ENCODE results near the gene GSG1L.

GSG1L gene

GRCh38 chr16:27756206-27756970 lies 307.1 kb downstream of the GSG1L start:
- DNase-seq (ENCODE audit: extremely low read depth, insufficient read length): no peak
- Histone ChIP-seq H3K27me3 (replicated peaks; ENCODE audit: control insufficient read depth, insufficient read depth, low read length) (no peaks in the 10 kb centered on the region), H3K36me3 (ENCODE audit: control insufficient read depth, insufficient read depth, low read length) (no peaks in the 10 kb centered on the region), H3K4me3 (replicated peaks; ENCODE audit: low read depth, low read length) (no peak overlapping the region)
- TF ChIP-seq CTCF (IDR thresholded peaks at IDR 0.05; ENCODE audit: insufficient read depth, low read length, poor library complexity, severe bottlenecking): no peak

GRCh38 chr16:27754788-27755690 lies 308.5 kb downstream of the GSG1L start:
- H3K27me3 ChIP-seq (replicated peaks; ENCODE audit: control insufficient read depth, insufficient read depth, low read length): no peaks in the 10 kb centered on the region
- no peak for DNase-seq (ENCODE audit: extremely low read depth, insufficient read length)
- no peaks in the 10 kb centered on the region for H3K36me3 ChIP-seq (ENCODE audit: control insufficient read depth, insufficient read depth, low read length)
- TF ChIP-seq CTCF (IDR thresholded peaks at IDR 0.05; ENCODE audit: insufficient read depth, low read length, poor library complexity, severe bottlenecking): no peak
- H3K4me3 ChIP-seq (replicated peaks; ENCODE audit: low read depth, low read length): no peak overlapping the region

DNA sequence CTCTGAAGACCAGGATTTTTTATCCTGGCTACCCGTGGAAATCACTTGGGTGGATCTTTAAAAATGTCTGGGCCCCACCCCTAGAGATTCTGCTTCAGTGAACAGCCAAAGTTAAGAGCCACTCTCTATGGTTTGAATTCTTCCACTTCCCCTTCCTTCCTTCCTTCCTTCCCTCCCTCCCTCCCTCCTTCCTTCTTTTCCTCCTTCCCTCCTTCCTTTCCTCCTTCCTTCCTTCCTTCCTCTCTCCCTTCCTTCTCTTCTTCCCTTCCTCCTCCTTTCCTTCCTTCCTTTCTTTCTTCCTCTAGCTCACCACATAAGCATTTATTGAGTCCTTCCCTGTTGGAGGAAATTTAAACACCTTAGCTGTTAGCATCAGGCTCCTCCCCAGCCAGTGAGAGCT lies 310.0 kb downstream of the GSG1L start:
- DNase-seq (ENCODE audit: extremely low read depth, insufficient read length): no peak
- H3K4me3 ChIP-seq (replicated peaks; ENCODE audit: low read depth, low read length): no peak overlapping the region
- TF ChIP-seq CTCF (IDR thresholded peaks at IDR 0.05; ENCODE audit: insufficient read depth, low read length, poor library complexity, severe bottlenecking): no peak
- no peaks in the 10 kb centered on the region for H3K36me3 ChIP-seq (ENCODE audit: control insufficient read depth, insufficient read depth, low read length)
- H3K27me3 ChIP-seq (replicated peaks; ENCODE audit: control insufficient read depth, insufficient read depth, low read length): no peaks in the 10 kb centered on the region

DNA sequence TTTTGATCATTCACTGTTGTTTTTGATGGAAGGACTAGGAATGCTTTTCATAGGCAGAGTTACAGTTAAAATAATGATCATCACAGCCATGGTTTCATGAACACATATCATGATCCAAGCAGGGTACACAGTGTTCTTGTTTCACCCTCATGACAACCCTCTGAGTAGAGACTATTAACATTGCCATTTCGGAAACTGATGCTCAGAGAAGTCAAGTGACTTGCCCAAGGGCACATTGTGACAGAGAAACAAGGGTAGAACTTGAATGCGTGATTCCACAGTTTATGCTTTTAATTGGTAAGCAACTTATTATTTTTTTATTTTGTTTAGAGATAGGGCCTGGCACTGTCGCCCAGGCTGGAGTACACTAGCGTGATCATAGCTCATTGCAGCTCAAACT lies 311.3 kb downstream of the GSG1L start:
- no peak for TF ChIP-seq CTCF (IDR thresholded peaks at IDR 0.05; ENCODE audit: insufficient read depth, low read length, poor library complexity, severe bottlenecking)
- DNase-seq (ENCODE audit: extremely low read depth, insufficient read length): no peak
- H3K27me3 ChIP-seq (replicated peaks; ENCODE audit: control insufficient read depth, insufficient read depth, low read length): no peaks in the 10 kb centered on the region
- no peak overlapping the region for H3K4me3 ChIP-seq (replicated peaks; ENCODE audit: low read depth, low read length)
- H3K36me3 ChIP-seq (ENCODE audit: control insufficient read depth, insufficient read depth, low read length): no peaks in the 10 kb centered on the region

- Histone ChIP-seq H3K27me3 (replicated peaks; ENCODE audit: control insufficient read depth, insufficient read depth, low read length) (no peaks in the 10 kb centered on the region), H3K36me3 (ENCODE audit: control insufficient read depth, insufficient read depth, low read length) (no peaks in the 10 kb centered on the region), H3K4me3 (replicated peaks; ENCODE audit: low read depth, low read length) (no peak overlapping the region)
- TF ChIP-seq CTCF (IDR thresholded peaks at IDR 0.05; ENCODE audit: insufficient read depth, low read length, poor library complexity, severe bottlenecking): no peak
- DNase-seq (ENCODE audit: extremely low read depth, insufficient read length): no peak
These were observed 311.8 kb downstream of the GSG1L start for GRCh38 chr16:27751676-27752075.
